Nephron progenitor cell (in vitro differentiated cells): Measurements from ENCODE around the gene THBS1.
A peak's percentile ranks its signal among the peaks of the same experiment; 100 is the strongest.

ENCODE experiments used
- DNase-seq: peaks from one replicate; pipeline ENCODE4 v3.0.0; 2021
- H3K27ac Mint-ChIP-seq: 2 replicates; pipeline ENCODE4 v1.8.0; 2021; ENCODE audit warnings: mild to moderate bottlenecking, moderate library complexity, mixed read lengths
- H3K27me3 Mint-ChIP-seq: 2 replicates; pipeline ENCODE4 v1.8.0; 2021; ENCODE audit warnings: mild to moderate bottlenecking, low read depth, mixed read lengths; ENCODE audit not compliant: poor library complexity
- H3K36me3 Mint-ChIP-seq: 2 replicates; pipeline ENCODE4 v1.8.0; 2021; ENCODE audit warnings: low read depth, mixed read lengths
- H3K4me1 Mint-ChIP-seq: 2 replicates; pipeline ENCODE4 v1.8.0; 2021; ENCODE audit warnings: mixed read lengths
- H3K4me3 Mint-ChIP-seq: 2 replicates; pipeline ENCODE4 v1.8.0; 2021; ENCODE audit warnings: mild to moderate bottlenecking, moderate library complexity, mixed read lengths
- H3K9me3 Mint-ChIP-seq: 2 replicates; pipeline ENCODE4 v1.8.0; 2021; ENCODE audit warnings: mild to moderate bottlenecking, moderate library complexity, mixed read lengths
- CTCF ChIP-seq: fragments of 200-600 bp; sonication (generic); IDR thresholded peaks from 2 replicates; pipeline ENCODE4 v1.5.0; 2021; ENCODE audit warnings: antibody characterized with exemption

Gene THBS1

GRCh38 chr15:39640665-39641064 lies 59.8 kb downstream of the THBS1 start:
- H3K27ac Mint-ChIP-seq, result no peak overlapping the region

GRCh38 chr15:39641191-39641889 lies 60.5 kb downstream of the THBS1 start:
- no peaks in the 10 kb centered on the region for H3K36me3 Mint-ChIP-seq
- H3K27me3 Mint-ChIP-seq, result no peaks in the 10 kb centered on the region
- TF ChIP-seq CTCF, result no peak
- DNase-seq, result no peak
- no peak overlapping the region for H3K27ac Mint-ChIP-seq
- H3K4me1 Mint-ChIP-seq, result peaks cover 40% of the 10 kb centered on the region
- no peak overlapping the region for H3K4me3 Mint-ChIP-seq
- no peaks in the 10 kb centered on the region for H3K9me3 Mint-ChIP-seq

More at GRCh38 chr15:39640665-39641064, 59.8 kb downstream of the THBS1 start:
- no peak for DNase-seq
- Mint-ChIP-seq H3K36me3 (no peaks in the 10 kb centered on the region), H3K27me3 (peaks cover 4% of the 10 kb centered on the region), H3K4me1 (peaks cover 40% of the 10 kb centered on the region), H3K4me3 (no peak overlapping the region), H3K9me3 (no peaks in the 10 kb centered on the region)
- TF ChIP-seq CTCF, result no peak

DNA sequence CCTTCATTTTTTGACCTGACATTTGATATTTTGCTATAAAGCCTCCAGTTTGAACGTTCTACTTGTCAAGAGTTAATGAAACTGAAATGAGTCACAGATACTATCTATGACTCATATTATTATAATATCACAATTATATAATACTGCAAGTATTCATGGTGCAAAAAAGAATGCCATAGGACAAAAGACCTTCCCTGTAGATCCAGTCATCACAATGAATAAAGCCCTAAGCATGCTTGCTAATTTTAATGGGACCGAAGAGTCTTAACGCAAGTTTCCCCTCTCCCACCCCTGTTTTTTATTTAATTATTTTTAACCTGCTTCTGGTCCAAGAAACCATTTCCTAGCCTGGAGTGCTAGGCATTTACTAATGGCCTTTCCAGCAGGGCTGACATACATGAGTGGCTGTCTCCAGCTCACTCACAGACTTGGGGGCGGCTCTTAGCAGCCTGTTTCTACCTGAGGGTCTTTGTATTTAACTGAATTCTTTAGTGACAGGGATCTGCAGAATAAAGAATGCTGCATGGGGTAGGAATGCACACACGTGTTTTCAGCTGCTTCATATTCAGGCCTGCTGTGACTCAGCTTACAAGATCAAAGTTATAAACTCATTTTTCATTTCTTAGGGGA lies 61.2 kb downstream of the THBS1 start:
- no peaks in the 10 kb centered on the region for H3K9me3 Mint-ChIP-seq
- peaks cover 40% of the 10 kb centered on the region for H3K4me1 Mint-ChIP-seq
- no peaks in the 10 kb centered on the region for H3K27me3 Mint-ChIP-seq
- H3K36me3 Mint-ChIP-seq, result no peaks in the 10 kb centered on the region
- no peak overlapping the region for H3K4me3 Mint-ChIP-seq
- TF ChIP-seq CTCF, result no peak
- no peak overlapping the region for H3K27ac Mint-ChIP-seq
- DNase-seq, result no peak

DNA sequence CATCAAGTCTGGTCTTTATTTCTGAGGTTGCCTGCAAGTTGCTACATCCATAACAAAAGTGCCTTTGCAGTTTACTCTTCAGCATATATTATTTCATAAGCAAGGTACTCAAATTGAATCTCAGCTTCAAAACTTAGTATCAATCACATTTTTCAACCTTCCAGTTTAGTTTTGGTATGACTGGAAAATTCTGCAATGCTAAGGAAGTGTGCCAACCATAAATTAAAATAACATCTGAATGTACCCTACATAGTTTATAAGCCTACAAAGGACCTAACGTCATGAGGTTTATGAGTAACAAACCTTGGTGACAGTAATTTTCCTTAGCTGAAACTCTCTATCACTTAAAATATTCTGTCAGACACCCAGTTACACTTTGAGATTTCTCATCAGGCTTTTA lies 62.8 kb downstream of the THBS1 start:
- H3K36me3 Mint-ChIP-seq, result no peaks in the 10 kb centered on the region
- no peak for TF ChIP-seq CTCF
- H3K9me3 Mint-ChIP-seq, result no peaks in the 10 kb centered on the region
- no peaks in the 10 kb centered on the region for H3K27me3 Mint-ChIP-seq
- H3K4me1 Mint-ChIP-seq, result peaks cover 40% of the 10 kb centered on the region
- H3K4me3 Mint-ChIP-seq, result no peak overlapping the region
- DNase-seq, result no peak
- H3K27ac Mint-ChIP-seq, result no peak overlapping the region

DNA sequence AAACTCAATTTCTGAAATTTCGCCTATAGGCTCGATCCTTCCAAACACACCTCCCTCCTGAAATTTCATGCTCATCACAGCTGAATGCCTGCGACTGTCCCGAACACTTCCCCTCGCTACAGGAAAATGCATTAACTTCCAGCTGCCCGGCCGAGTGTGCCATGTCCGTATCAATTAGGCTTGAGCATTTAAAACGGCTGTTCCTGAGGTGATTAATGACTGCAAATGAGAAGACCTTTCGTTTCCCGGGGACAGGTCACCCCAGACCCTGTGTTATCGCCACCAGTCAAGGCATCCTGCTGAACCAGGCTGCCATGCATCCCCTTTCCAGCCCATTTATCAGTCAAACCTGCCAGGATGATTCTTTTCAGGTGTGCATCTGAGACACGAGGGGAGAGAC lies 63.3 kb downstream of the THBS1 start:
- peak overlapping the region; percentile 38 for H3K27ac Mint-ChIP-seq

More for the DNA sequence above, 63.3 kb downstream of the THBS1 start:
- H3K27me3 Mint-ChIP-seq, result no peaks in the 10 kb centered on the region
- H3K36me3 Mint-ChIP-seq, result no peaks in the 10 kb centered on the region
- H3K4me3 Mint-ChIP-seq, result peak overlapping the region; percentile 16
- no peaks in the 10 kb centered on the region for H3K9me3 Mint-ChIP-seq
- peak; percentile 34 for DNase-seq
- no peak for TF ChIP-seq CTCF
- H3K4me1 Mint-ChIP-seq, result peaks cover 40% of the 10 kb centered on the region
